ENCODE measurements around the gene CYBB.

CYBB gene

GRCh38 chrX:37785569-37785968 lies 5.7 kb downstream of the CYBB start:
- DNase-seq (ENCODE audit: low read depth in 2 of 2): no peak

GRCh38 chrX:37786624-37787422 lies 7.0 kb downstream of the CYBB start:
- DNase-seq (ENCODE audit: low read depth in 2 of 2): no peak

GRCh38 chrX:37787423-37787869 lies 7.6 kb downstream of the CYBB start:
- DNase-seq (ENCODE audit: low read depth in 2 of 2): no peak

GRCh38 chrX:37796310-37796709 lies 16.5 kb downstream of the CYBB start:
- DNase-seq (ENCODE audit: low read depth in 2 of 2): no peak

GRCh38 chrX:37796805-37797204 lies 16.9 kb downstream of the CYBB start:
- no peak for DNase-seq (ENCODE audit: low read depth in 2 of 2)

GRCh38 chrX:37799936-37800335 lies 20.1 kb downstream of the CYBB start:
- DNase-seq (ENCODE audit: low read depth in 2 of 2): no peak

- no peak for DNase-seq (ENCODE audit: low read depth in 2 of 2)
Observed at GRCh38 chrX:37800717-37801116, 20.9 kb downstream of the CYBB start.

- DNase-seq (ENCODE audit: low read depth in 2 of 2): no peak
Observed at GRCh38 chrX:37802028-37802427, 22.2 kb downstream of the CYBB start.

- DNase-seq (ENCODE audit: low read depth in 2 of 2): no peak
Observed at GRCh38 chrX:37803057-37803456, 23.2 kb downstream of the CYBB start.

GRCh38 chrX:37809970-37810369 lies 30.1 kb downstream of the CYBB start:
- no peak for DNase-seq (ENCODE audit: low read depth in 2 of 2)

- DNase-seq (ENCODE audit: low read depth in 2 of 2): no peak
Observed at GRCh38 chrX:37812110-37812509, 32.3 kb downstream of the CYBB start.

- no peak for DNase-seq (ENCODE audit: low read depth in 2 of 2)
Observed at GRCh38 chrX:37813570-37813969, 33.7 kb downstream of the CYBB start.

- no peak for DNase-seq (ENCODE audit: low read depth in 2 of 2)
Observed at GRCh38 chrX:37815366-37815765, 35.5 kb downstream of the CYBB start.

GRCh38 chrX:37816766-37817165 lies 36.9 kb downstream of the CYBB start:
- no peak for DNase-seq (ENCODE audit: low read depth in 2 of 2)

GRCh38 chrX:37817176-37817575 lies 37.3 kb downstream of the CYBB start:
- no peak for DNase-seq (ENCODE audit: low read depth in 2 of 2)

- DNase-seq (ENCODE audit: low read depth in 2 of 2): no peak
Observed at GRCh38 chrX:37817579-37817978, 37.7 kb downstream of the CYBB start.

- no peak for DNase-seq (ENCODE audit: low read depth in 2 of 2)
Observed at GRCh38 chrX:37818031-37818430, 38.2 kb downstream of the CYBB start.

- DNase-seq (ENCODE audit: low read depth in 2 of 2): no peak
Observed at GRCh38 chrX:37820646-37821045, 40.8 kb downstream of the CYBB start.

- no peak for DNase-seq (ENCODE audit: low read depth in 2 of 2)
Observed at GRCh38 chrX:37824491-37825214, 44.8 kb downstream of the CYBB start.

GRCh38 chrX:37825215-37825842 lies 45.5 kb downstream of the CYBB start:
- peak in 1 of 2 experiments; percentile 24 for DNase-seq (ENCODE audit: low read depth in 2 of 2)

- no peak for DNase-seq (ENCODE audit: low read depth in 2 of 2)
Observed at GRCh38 chrX:37829721-37830120, 49.9 kb downstream of the CYBB start.

GRCh38 chrX:37830371-37830770 lies 50.5 kb downstream of the CYBB start:
- DNase-seq (ENCODE audit: low read depth in 2 of 2): no peak

- no peak for DNase-seq (ENCODE audit: low read depth in 2 of 2)
Observed at GRCh38 chrX:37834937-37835336, 55.1 kb downstream of the CYBB start.

Measured in stimulated activated CD4-positive, alpha-beta T cell treated with anti-CD3 and anti-CD28 coated beads, Interleukin-12 subunit alpha, Interleukin-12 subunit beta, amount 100 ng/mL, for 24 hours (primary cell).